Fibroblast of lung (primary cell): Measurements from ENCODE around the gene UPF1.

Source experiments
- CTCF ChIP-seq, 2 donors: IDR thresholded peaks in 1 of 2; conservative IDR thresholded peaks in 1 of 2; 1 replicate in 1 of 2; 2 replicates in 1 of 2; pipeline ENCODE4 v1.5.1; 2011 to 2012; ENCODE audit warnings: low read length in 2 of 2, control low read depth in 1 of 2, inconsistent platforms in 1 of 2, low read depth in 1 of 2, mild to moderate bottlenecking in 1 of 2
- EZH2 ChIP-seq: IDR thresholded peaks from 2 replicates; pipeline ENCODE4 v1.5.1; 2012; ENCODE audit warnings: low read length, control low read depth, mild to moderate bottlenecking; ENCODE audit errors: missing control alignments

- no peak for TF ChIP-seq CTCF (conservative IDR thresholded peaks at IDR 0.05 in 1 of 2, IDR thresholded peaks at IDR 0.05 in 1 of 2; ENCODE audit: low read depth in 1 of 2, low read length in 2 of 2)
- TF ChIP-seq EZH2 = no peak
Observed at GRCh38 chr19:18899624-18900560, 68.1 kb downstream of the UPF1 start.
